Measurements from ENCODE around the gene ATP5F1D. TPM values are rescaled to one million over a fixed set of nuclear protein-coding genes. Genes with fewer than 3 reads are reported as not detected.

Gene ATP5F1D
- total RNA-seq, 4 donors from 2014 or later: 102 to 205 (median 137) TPM

GRCh38 chr19:1219786-1220476, 21.6 kb upstream of the ATP5F1D start:
- no peak for DNase-seq (ENCODE audit: low spot score in 2 of 2)
- Histone ChIP-seq H3K36me3 (peaks cover 50% of the 10 kb centered on the region), H3K4me1 (peaks cover 32% of the 10 kb centered on the region), H3K27ac (no peak overlapping the region), H3K27me3 (no peaks in the 10 kb centered on the region), H3K4me3 (no peak overlapping the region), H3K9me3 (no peaks in the 10 kb centered on the region)
- 94% methylated on average over 6 of the region's 19 CpGs for WGBS
- TF ChIP-seq POLR2AphosphoS5 (IDR thresholded peaks at IDR 0.05): no peak

- no peaks in the 10 kb centered on the region for H3K27me3 ChIP-seq
- H3K4me3 ChIP-seq: no peak overlapping the region
- 80% methylated on average over 2 of the region's 33 CpGs for WGBS
- TF ChIP-seq POLR2A (IDR thresholded peaks at IDR 0.05): no peak
- TF ChIP-seq POLR2AphosphoS5 (IDR thresholded peaks at IDR 0.05): no peak
- TF ChIP-seq EP300 (IDR thresholded peaks at IDR 0.05): no peak
- TF ChIP-seq CTCF (IDR thresholded peaks at IDR 0.05): no peak
- H3K4me1 ChIP-seq: peaks cover 27% of the 10 kb centered on the region
- DNase-seq (ENCODE audit: low spot score in 2 of 2): no peak
- peaks cover 55% of the 10 kb centered on the region for H3K36me3 ChIP-seq
- H3K9me3 ChIP-seq: no peaks in the 10 kb centered on the region
- H3K27ac ChIP-seq: no peak overlapping the region
These were observed 21.0 kb upstream of the ATP5F1D start for GRCh38 chr19:1220477-1220930.

GRCh38 chr19:1220976-1221903, 20.3 kb upstream of the ATP5F1D start:
- Histone ChIP-seq H3K9me3 (no peaks in the 10 kb centered on the region), H3K27me3 (no peaks in the 10 kb centered on the region), H3K36me3 (peaks cover 63% of the 10 kb centered on the region), H3K4me3 (no peak overlapping the region), H3K4me1 (peaks cover 19% of the 10 kb centered on the region), H3K27ac (no peak overlapping the region)
- no peak for TF ChIP-seq POLR2A (IDR thresholded peaks at IDR 0.05)
- no peak for TF ChIP-seq POLR2AphosphoS5 (IDR thresholded peaks at IDR 0.05)
- TF ChIP-seq CTCF (IDR thresholded peaks at IDR 0.05): peak in 1 of 2 donors; percentile 56
- TF ChIP-seq EP300 (IDR thresholded peaks at IDR 0.05): no peak
- WGBS: 66% methylated on average over 9 of the region's 38 CpGs
- no peak for DNase-seq (ENCODE audit: low spot score in 2 of 2)

- H3K36me3 ChIP-seq: peaks cover 69% of the 10 kb centered on the region
- WGBS: no CpG with 5 or more reads among the region's 22 CpGs
- H3K27me3 ChIP-seq: no peaks in the 10 kb centered on the region
- no peak overlapping the region for H3K4me3 ChIP-seq
- DNase-seq (ENCODE audit: low spot score in 2 of 2): no peak
- no peaks in the 10 kb centered on the region for H3K9me3 ChIP-seq
- no peak overlapping the region for H3K27ac ChIP-seq
- peaks cover 15% of the 10 kb centered on the region for H3K4me1 ChIP-seq
- no peak for TF ChIP-seq CTCF (IDR thresholded peaks at IDR 0.05)
- TF ChIP-seq EP300 (IDR thresholded peaks at IDR 0.05): no peak
- TF ChIP-seq POLR2A (IDR thresholded peaks at IDR 0.05): no peak
These were observed 19.7 kb upstream of the ATP5F1D start for GRCh38 chr19:1221904-1222255.

GRCh38 chr19:1222394-1222793, 19.2 kb upstream of the ATP5F1D start:
- DNase-seq (ENCODE audit: low spot score in 2 of 2): no peak
- WGBS: 84% methylated on average over 4 of the region's 14 CpGs
- H3K9me3 ChIP-seq: no peaks in the 10 kb centered on the region
- H3K4me3 ChIP-seq: no peak overlapping the region
- H3K36me3 ChIP-seq: peaks cover 74% of the 10 kb centered on the region
- peaks cover 10% of the 10 kb centered on the region for H3K4me1 ChIP-seq
- H3K27ac ChIP-seq: no peak overlapping the region
- no peak for TF ChIP-seq CTCF (IDR thresholded peaks at IDR 0.05)
- no peak for TF ChIP-seq POLR2A (IDR thresholded peaks at IDR 0.05)
- no peak for TF ChIP-seq POLR2AphosphoS5 (IDR thresholded peaks at IDR 0.05)
- TF ChIP-seq EP300 (IDR thresholded peaks at IDR 0.05): no peak
- no peaks in the 10 kb centered on the region for H3K27me3 ChIP-seq

Measured in suprapubic skin (tissue), 4 donors.